ENCODE data around the gene TMED1.
"Not testable (repeated sequence)": the region's sequence is repeated elsewhere in the genome, so short reads cannot be mapped to it uniquely, and the experiment has no call there.

TMED1 gene, protein sequence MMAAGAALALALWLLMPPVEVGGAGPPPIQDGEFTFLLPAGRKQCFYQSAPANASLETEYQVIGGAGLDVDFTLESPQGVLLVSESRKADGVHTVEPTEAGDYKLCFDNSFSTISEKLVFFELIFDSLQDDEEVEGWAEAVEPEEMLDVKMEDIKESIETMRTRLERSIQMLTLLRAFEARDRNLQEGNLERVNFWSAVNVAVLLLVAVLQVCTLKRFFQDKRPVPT

DNA sequence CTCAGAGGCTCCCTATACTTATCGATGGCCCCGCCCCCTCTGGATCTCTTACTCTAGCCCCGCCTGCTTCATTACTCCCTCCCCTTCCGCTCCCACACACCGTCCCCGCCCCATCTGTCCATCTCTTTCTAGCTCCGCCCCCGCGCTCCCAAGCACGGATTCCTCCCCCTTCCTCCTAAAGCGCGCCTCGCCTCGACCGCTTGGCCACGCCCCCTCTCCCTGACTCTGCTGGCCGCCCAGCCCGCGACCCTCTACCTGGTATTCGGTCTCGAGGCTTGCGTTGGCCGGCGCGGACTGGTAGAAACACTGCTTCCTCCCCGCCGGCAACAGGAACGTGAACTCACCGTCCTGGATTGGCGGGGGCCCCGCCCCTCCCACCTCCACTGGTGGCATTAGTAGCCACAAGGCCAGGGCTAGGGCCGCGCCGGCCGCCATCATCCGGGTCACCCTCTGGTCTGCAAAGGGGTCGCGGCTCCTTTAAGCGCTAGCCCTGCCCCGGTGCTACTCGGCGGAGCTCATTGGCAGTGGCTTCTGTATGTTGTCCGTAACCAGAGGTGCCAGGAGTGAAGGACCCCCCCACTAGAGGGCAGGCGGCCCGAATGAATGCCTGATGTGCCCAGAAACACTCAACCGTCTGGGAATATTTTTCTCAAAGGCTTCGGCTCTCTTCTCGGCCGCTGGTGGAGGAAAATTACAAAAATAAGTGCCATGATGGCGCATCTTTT, at the start of gene TMED1:
TMED1 (minus strand) TSS at position 459 of the 725 bp plus-strand sequence; CDS start at position 438, 21 bp downstream.
- DNase-seq (ENCODE audit: low read depth) = peak; percentile 97
- TF ChIP-seq, protein P1, sequence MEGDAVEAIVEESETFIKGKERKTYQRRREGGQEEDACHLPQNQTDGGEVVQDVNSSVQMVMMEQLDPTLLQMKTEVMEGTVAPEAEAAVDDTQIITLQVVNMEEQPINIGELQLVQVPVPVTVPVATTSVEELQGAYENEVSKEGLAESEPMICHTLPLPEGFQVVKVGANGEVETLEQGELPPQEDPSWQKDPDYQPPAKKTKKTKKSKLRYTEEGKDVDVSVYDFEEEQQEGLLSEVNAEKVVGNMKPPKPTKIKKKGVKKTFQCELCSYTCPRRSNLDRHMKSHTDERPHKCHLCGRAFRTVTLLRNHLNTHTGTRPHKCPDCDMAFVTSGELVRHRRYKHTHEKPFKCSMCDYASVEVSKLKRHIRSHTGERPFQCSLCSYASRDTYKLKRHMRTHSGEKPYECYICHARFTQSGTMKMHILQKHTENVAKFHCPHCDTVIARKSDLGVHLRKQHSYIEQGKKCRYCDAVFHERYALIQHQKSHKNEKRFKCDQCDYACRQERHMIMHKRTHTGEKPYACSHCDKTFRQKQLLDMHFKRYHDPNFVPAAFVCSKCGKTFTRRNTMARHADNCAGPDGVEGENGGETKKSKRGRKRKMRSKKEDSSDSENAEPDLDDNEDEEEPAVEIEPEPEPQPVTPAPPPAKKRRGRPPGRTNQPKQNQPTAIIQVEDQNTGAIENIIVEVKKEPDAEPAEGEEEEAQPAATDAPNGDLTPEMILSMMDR (IDR thresholded peaks at IDR 0.05; ENCODE audit: low read depth, low read length, missing control alignments) = no peak
- H3K4me3 ChIP-seq (ENCODE audit: low read depth, low read length) = peak within 1 kb of the TSS; percentile 67

DNA sequence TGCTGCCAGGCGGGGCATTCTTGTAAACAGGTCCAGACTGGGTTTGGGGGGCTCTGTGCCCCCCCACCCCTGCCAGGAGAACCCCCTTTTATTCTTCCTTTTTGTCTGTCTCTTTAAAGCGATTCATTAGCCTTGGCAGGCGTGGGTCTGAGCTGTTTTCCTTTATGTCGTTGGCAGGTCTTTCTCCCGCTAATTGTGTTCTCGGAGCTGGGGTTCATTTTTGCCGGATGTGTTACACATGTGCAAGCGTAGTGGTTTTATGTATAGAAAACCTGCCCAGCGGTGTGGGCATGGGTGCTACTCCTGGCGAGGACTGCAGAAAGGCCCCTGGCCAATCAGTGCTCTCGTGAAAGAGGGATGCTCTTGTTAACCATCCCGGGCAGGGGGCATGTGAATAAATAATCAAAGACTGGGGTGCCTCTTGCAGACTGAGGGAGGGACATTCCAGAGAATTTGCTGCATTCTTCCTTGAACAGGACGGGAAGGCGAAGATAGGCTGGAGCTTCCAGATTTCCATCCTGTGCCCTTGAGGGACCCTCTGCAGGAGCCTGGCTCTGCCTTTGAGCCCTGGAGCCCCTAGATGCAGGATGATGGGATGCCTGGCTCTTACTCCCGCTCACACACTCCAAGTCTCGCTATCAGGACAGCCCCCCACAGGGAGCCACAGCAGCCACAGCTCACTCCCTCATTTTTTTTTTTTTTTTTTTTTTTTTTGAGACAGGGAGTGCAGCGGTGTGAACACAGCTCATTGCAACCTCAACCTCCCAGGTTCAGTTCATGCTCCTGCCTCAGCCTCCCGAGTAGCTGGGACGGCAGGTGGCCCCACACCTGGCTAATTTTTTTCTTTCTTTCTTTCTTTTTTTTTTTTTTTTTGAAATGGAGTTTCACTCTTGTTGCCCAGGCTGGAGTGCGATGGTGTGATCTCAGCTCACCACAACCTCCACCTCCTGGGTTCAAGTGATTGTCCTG, 49.5 kb upstream of the TMED1 start:
- no peak overlapping the region for H3K4me3 ChIP-seq (ENCODE audit: low read depth, low read length)
- TF ChIP-seq, protein P1 (IDR thresholded peaks at IDR 0.05; ENCODE audit: low read depth, low read length, missing control alignments) = no peak
- DNase-seq (ENCODE audit: low read depth) = no peak

DNA sequence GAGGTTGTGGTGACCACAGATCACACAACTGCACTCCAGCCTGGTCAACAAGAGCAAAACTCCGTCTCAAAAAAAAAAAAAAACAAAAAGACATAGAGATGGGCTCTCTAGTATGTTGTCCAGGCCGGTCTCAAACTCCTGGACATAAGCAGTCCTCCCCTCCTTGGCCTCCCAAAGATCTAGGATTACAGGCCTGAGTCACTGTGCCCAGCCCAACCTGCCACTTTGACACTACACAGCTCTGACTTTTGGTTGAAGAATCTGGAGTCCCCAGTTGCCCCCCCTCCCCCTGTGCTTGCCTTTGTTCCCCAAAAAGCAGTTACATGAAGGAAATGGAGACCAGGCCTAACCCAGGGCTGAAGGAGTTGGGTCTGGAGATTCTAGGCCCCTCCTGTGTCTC, 48.3 kb upstream of the TMED1 start:
- TF ChIP-seq, protein P1 (IDR thresholded peaks at IDR 0.05; ENCODE audit: low read depth, low read length, missing control alignments) = no peak
- DNase-seq (ENCODE audit: low read depth) = no peak
- no peak overlapping the region for H3K4me3 ChIP-seq (ENCODE audit: low read depth, low read length)

DNA sequence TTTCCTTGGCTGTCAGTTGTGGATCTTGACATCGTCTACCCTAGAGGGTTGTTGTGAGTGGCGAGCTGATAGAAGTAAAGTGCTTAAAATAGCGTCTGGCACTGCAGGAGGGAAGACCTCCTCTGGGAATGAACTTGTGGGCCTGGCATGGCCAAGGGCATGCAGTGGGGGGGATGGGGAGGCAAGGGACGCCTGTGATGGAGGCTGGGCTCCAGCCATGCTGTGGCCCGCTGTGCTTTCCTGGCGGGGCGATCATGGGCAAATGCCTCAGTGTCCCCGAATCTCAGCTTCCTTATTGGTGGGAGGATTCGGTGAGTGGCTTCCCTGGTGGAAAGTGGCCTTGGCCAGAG, 46.1 kb upstream of the TMED1 start:
- no peak for DNase-seq (ENCODE audit: low read depth)
- H3K4me3 ChIP-seq (ENCODE audit: low read depth, low read length) = no peak overlapping the region
- TF ChIP-seq, protein P1 (IDR thresholded peaks at IDR 0.05; ENCODE audit: low read depth, low read length, missing control alignments) = no peak

DNA sequence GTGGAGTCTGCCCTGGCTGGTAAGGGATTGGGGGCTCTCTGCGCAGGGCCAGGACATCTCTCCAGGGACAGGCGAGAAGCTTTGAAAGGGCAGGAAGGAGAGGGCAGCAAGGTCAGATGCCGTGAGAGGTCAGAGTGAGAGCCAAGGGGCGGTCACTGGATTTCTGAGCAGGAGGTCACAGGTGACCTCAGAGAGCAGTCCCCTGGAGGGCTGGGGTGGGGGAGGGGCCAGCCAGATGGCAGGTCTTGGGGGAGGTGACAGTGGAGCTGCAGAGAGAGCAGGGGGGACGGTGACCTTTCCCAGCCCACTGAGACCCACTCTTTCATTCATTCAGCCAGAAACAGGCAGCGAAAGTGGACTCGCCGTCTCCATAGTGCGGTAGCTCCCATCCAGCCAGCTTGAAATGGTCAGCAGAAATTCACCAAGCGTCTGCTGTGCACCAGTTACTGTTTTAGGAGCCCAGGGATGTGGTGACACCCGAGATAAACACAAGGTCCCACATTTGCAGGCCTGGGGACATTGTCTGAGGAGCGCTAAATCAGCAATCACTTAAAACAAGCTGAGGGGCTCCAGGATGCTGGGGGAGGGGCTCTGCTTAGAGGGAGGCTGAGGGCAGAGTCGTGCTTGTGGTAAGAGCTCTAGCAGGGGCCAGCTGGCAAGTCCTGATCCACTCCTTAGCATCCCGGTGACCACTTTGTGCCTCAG, 45.5 kb upstream of the TMED1 start:
- DNase-seq (ENCODE audit: low read depth) = no peak
- no peak overlapping the region for H3K4me3 ChIP-seq (ENCODE audit: low read depth, low read length)
- TF ChIP-seq, protein P1 (IDR thresholded peaks at IDR 0.05; ENCODE audit: low read depth, low read length, missing control alignments) = no peak

DNA sequence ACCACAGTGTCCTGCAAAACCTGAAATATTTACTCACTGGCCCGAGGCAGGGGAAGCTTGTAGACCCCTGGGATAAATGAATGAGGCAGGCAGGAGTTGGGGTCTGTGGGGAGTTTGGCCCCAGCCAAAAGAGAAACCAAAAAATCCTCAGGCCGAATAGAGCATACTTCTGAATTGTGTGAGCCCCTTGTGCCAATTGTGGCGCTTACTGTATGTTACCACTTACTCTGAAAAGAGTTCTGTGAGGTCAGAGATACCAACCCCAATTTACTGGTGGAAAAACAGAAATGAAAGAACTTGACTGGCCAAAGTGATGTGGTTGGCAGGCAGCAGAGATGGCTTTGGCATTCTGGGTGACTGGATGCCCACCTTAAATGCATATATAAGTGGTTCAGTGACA, 42.2 kb upstream of the TMED1 start:
- H3K4me3 ChIP-seq (ENCODE audit: low read depth, low read length) = peak overlapping the region; percentile 54; the same call in 1 of the 2 replicates

DNA sequence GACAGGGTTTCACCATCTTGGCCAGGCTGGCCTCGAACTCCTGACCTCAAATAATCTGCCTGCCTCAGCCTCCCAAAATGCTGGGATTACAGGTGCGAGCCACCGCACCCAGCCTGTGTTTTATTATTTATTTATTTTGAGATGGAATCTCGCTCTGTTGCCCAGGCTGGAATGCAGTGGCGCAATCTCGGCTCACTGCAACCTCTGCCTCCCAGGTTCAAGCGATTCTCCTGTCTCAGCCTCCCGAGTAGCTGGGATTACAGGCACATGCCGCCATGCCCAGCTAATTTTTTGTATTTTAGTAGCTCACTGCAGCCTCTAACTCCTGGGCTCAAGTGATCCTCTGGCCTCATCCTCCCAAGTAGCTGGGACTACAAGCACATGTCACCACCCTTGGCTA, 41.6 kb upstream of the TMED1 start:
- H3K4me3 ChIP-seq (ENCODE audit: low read depth, low read length); DNase-seq (ENCODE audit: low read depth): not testable (repeated sequence)

More for the DNA sequence above, 42.2 kb upstream of the TMED1 start:
- TF ChIP-seq, protein P1 (IDR thresholded peaks at IDR 0.05; ENCODE audit: low read depth, low read length, missing control alignments) = no peak
- DNase-seq (ENCODE audit: low read depth) = no peak

Measured in GM12864 (cell line).